NT2/D1 (cell line): Measurements from ENCODE around the gene CDH1.

Experiments
- SUZ12 ChIP-seq: IDR thresholded peaks from 2 replicates; pipeline ENCODE4 v1.6.1; 2011; ENCODE audit not compliant: insufficient read length, insufficient read depth; ENCODE audit errors: extremely low read depth
- YY1 ChIP-seq: IDR thresholded peaks from 2 replicates; pipeline ENCODE4 v1.6.1; 2011; ENCODE audit not compliant: insufficient read length, insufficient read depth
- ZNF274 ChIP-seq: IDR thresholded peaks from 2 replicates; pipeline ENCODE4 v1.6.1; 2011; ENCODE audit warnings: mild to moderate bottlenecking, low read depth, low read length

- TF ChIP-seq YY1, result no peak
- no peak for TF ChIP-seq SUZ12
- no peak for TF ChIP-seq ZNF274
These were observed 61.3 kb downstream of the CDH1 start for GRCh38 chr16:68798398-68798797.
